Mucosa of rectum (tissue), 2 donors: ENCODE data around the gene ELP6.
A peak's percentile ranks its signal among the peaks of the same experiment; 100 is the strongest.
"Not testable (repeated sequence)": the region's sequence is repeated elsewhere in the genome, so short reads cannot be mapped to it uniquely, and the experiment has no call there.

Experiments
- H3K27ac ChIP-seq, 2 donors: one replicate each; pipeline ENCODE4 v1.7.0; 2013; ENCODE audit warnings: inconsistent platforms in 2 of 2, low read depth in 2 of 2, low read length in 2 of 2
- H3K27me3 ChIP-seq, 2 donors: one replicate each; pipeline ENCODE4 v1.7.0; 2013; ENCODE audit warnings: low read length in 2 of 2; ENCODE audit not compliant: control insufficient read depth in 2 of 2, insufficient read depth in 2 of 2
- H3K36me3 ChIP-seq, 2 donors: one replicate each; pipeline ENCODE4 v1.7.0; 2013; ENCODE audit warnings: low read length in 2 of 2; ENCODE audit not compliant: control insufficient read depth in 2 of 2, insufficient read depth in 2 of 2
- H3K4me1 ChIP-seq, 2 donors: one replicate each; pipeline ENCODE4 v1.7.0; 2013; ENCODE audit warnings: low read length in 2 of 2, mild to moderate bottlenecking in 1 of 2; ENCODE audit not compliant: control insufficient read depth in 2 of 2, insufficient read depth in 2 of 2
- H3K4me3 ChIP-seq, 2 donors: one replicate each; pipeline ENCODE4 v1.7.0; 2013; ENCODE audit warnings: low read length in 2 of 2
- H3K9ac ChIP-seq, 2 donors: one replicate each; pipeline ENCODE4 v1.7.0; 2013; ENCODE audit warnings: low read length in 2 of 2, low read depth in 1 of 2, mild to moderate bottlenecking in 1 of 2
- H3K9me3 ChIP-seq, 2 donors: one replicate each; pipeline ENCODE4 v1.7.0; 2013; ENCODE audit warnings: low read length in 2 of 2; ENCODE audit not compliant: control insufficient read depth in 2 of 2
- donor health status: healthy.
- donor health status: Normal muscosa, but diverticular disease.

Gene ELP6

GRCh38 chr3:47515100-47515499 is 1.6 kb upstream of the ELP6 start:
- Histone ChIP-seq H3K4me3 (no peak overlapping the region), H3K9me3 (no peaks in the 10 kb centered on the region), H3K36me3 (peaks cover 0 to 6% of the 10 kb centered on the region in 2 donors), H3K4me1 (peaks cover 4 to 5% of the 10 kb centered on the region in 2 donors), H3K27ac (no peak overlapping the region), H3K27me3 (no peaks in the 10 kb centered on the region), H3K9ac (no peak overlapping the region)

GRCh38 chr3:47512416-47513124 is 942 bp downstream of the ELP6 start:
- Histone ChIP-seq H3K4me1 (peaks cover 4 to 5% of the 10 kb centered on the region in 2 donors), H3K9me3 (no peaks in the 10 kb centered on the region), H3K9ac (peak overlapping the region; percentile 80 to 84), H3K36me3 (peaks cover 0 to 17% of the 10 kb centered on the region in 2 donors), H3K27me3 (no peaks in the 10 kb centered on the region), H3K4me3 (peak overlapping the region; percentile 89 to 96), H3K27ac (peak overlapping the region; percentile 96 to 99)

- H3K27me3 ChIP-seq, H3K9ac ChIP-seq, H3K4me1 ChIP-seq, H3K27ac ChIP-seq, H3K4me3 ChIP-seq, H3K9me3 ChIP-seq: not testable (repeated sequence)
- peaks cover 22 to 48% of the 10 kb centered on the region in 2 donors for H3K36me3 ChIP-seq
Observed at GRCh38 chr3:47505267-47505666, 8.2 kb downstream of the ELP6 start.

GRCh38 chr3:47504113-47504512 is 9.4 kb downstream of the ELP6 start:
- no peaks in the 10 kb centered on the region for H3K27me3 ChIP-seq
- H3K9ac ChIP-seq: no peak overlapping the region
- H3K4me1 ChIP-seq: no peaks in the 10 kb centered on the region
- no peak overlapping the region for H3K27ac ChIP-seq
- no peak overlapping the region for H3K4me3 ChIP-seq
- H3K9me3 ChIP-seq: no peaks in the 10 kb centered on the region
- H3K36me3 ChIP-seq: peaks cover 22 to 46% of the 10 kb centered on the region in 2 donors

- Histone ChIP-seq H3K9me3 (no peaks in the 10 kb centered on the region), H3K4me1 (no peaks in the 10 kb centered on the region), H3K27me3 (no peaks in the 10 kb centered on the region), H3K36me3 (peaks cover 29 to 56% of the 10 kb centered on the region in 2 donors), H3K9ac (no peak overlapping the region), H3K27ac (no peak overlapping the region), H3K4me3 (no peak overlapping the region)
Observed at GRCh38 chr3:47503033-47503432, 10.5 kb downstream of the ELP6 start.

GRCh38 chr3:47496892-47497291 is 16.6 kb downstream of the ELP6 start:
- Histone ChIP-seq H3K9me3 (no peaks in the 10 kb centered on the region), H3K27ac (no peak overlapping the region), H3K9ac (no peak overlapping the region), H3K36me3 (peaks cover 31 to 49% of the 10 kb centered on the region in 2 donors), H3K4me1 (no peaks in the 10 kb centered on the region), H3K27me3 (no peaks in the 10 kb centered on the region), H3K4me3 (no peak overlapping the region)

- no peak overlapping the region for H3K9ac ChIP-seq
- H3K27ac ChIP-seq: no peak overlapping the region
- no peaks in the 10 kb centered on the region for H3K4me1 ChIP-seq
- no peak overlapping the region for H3K4me3 ChIP-seq
- H3K27me3 ChIP-seq: no peaks in the 10 kb centered on the region
- peaks cover 23 to 41% of the 10 kb centered on the region in 2 donors for H3K36me3 ChIP-seq
- H3K9me3 ChIP-seq: no peaks in the 10 kb centered on the region
Observed at GRCh38 chr3:47495886-47496285, 17.6 kb downstream of the ELP6 start.

GRCh38 chr3:47495111-47495510 is 18.4 kb downstream of the ELP6 start:
- no peaks in the 10 kb centered on the region for H3K27me3 ChIP-seq
- no peak overlapping the region for H3K4me3 ChIP-seq
- no peaks in the 10 kb centered on the region for H3K9me3 ChIP-seq
- H3K4me1 ChIP-seq: no peaks in the 10 kb centered on the region
- no peak overlapping the region for H3K27ac ChIP-seq
- peaks cover 17 to 34% of the 10 kb centered on the region in 2 donors for H3K36me3 ChIP-seq
- no peak overlapping the region for H3K9ac ChIP-seq

GRCh38 chr3:47491777-47492176 is 21.7 kb downstream of the ELP6 start:
- Histone ChIP-seq H3K27me3 (no peaks in the 10 kb centered on the region), H3K9ac (no peak overlapping the region), H3K36me3 (peaks cover 4 to 13% of the 10 kb centered on the region in 2 donors), H3K27ac (no peak overlapping the region), H3K9me3 (no peaks in the 10 kb centered on the region), H3K4me1 (no peaks in the 10 kb centered on the region), H3K4me3 (no peak overlapping the region)

- H3K4me3 ChIP-seq: no peak overlapping the region
- peaks cover 4 to 11% of the 10 kb centered on the region in 2 donors for H3K36me3 ChIP-seq
- no peak overlapping the region for H3K27ac ChIP-seq
- no peaks in the 10 kb centered on the region for H3K4me1 ChIP-seq
- H3K27me3 ChIP-seq: no peaks in the 10 kb centered on the region
- H3K9ac ChIP-seq: no peak overlapping the region
- no peaks in the 10 kb centered on the region for H3K9me3 ChIP-seq
Observed at GRCh38 chr3:47491186-47491585, 22.3 kb downstream of the ELP6 start.
